Stimulated activated CD8-positive, alpha-beta memory T cell treated with anti-CD3 and anti-CD28 coated beads, Interleukin-7, amount 100 ng/mL, for 4 hours (primary cell): Measurements from ENCODE around the gene EREG.
"Not testable (repeated sequence)": the region's sequence is repeated elsewhere in the genome, so short reads cannot be mapped to it uniquely, and the experiment has no call there.

ENCODE experiments used
- DNase-seq, 2 donors: peaks; one replicate each; pipeline ENCODE4 v3.0.0-alpha.2; 2020; ENCODE audit warnings: low read depth in 2 of 2

Gene EREG

GRCh38 chr4:74389494-74389893 is 24.5 kb downstream of the EREG start:
- DNase-seq = no peak

GRCh38 chr4:74390677-74391076 is 25.7 kb downstream of the EREG start:
- DNase-seq = no peak

GRCh38 chr4:74391346-74391745 is 26.4 kb downstream of the EREG start:
- no peak for DNase-seq

GRCh38 chr4:74391890-74392475 is 27.0 kb downstream of the EREG start:
- no peak for DNase-seq

GRCh38 chr4:74394476-74395136 is 29.7 kb downstream of the EREG start:
- no peak for DNase-seq

- no peak for DNase-seq
These were observed 30.7 kb downstream of the EREG start for GRCh38 chr4:74395633-74396032.

- no peak for DNase-seq
These were observed 32.9 kb downstream of the EREG start for GRCh38 chr4:74397748-74398426.

GRCh38 chr4:74398894-74399589 is 34.1 kb downstream of the EREG start:
- not testable (repeated sequence) for DNase-seq

GRCh38 chr4:74400395-74400794 is 35.5 kb downstream of the EREG start:
- DNase-seq = no peak

GRCh38 chr4:74402692-74403456 is 37.9 kb downstream of the EREG start:
- no peak for DNase-seq

- DNase-seq = no peak
These were observed 42.9 kb downstream of the EREG start for GRCh38 chr4:74407891-74408290.

- no peak for DNase-seq
These were observed 43.7 kb downstream of the EREG start for GRCh38 chr4:74408639-74409038.

GRCh38 chr4:74410272-74410671 is 45.3 kb downstream of the EREG start:
- no peak for DNase-seq

- no peak for DNase-seq
These were observed 47.3 kb downstream of the EREG start for GRCh38 chr4:74412225-74412624.

GRCh38 chr4:74413265-74413664 is 48.3 kb downstream of the EREG start:
- no peak for DNase-seq

GRCh38 chr4:74414149-74414809 is 49.3 kb downstream of the EREG start:
- DNase-seq = no peak

- DNase-seq = no peak
These were observed 50.8 kb downstream of the EREG start for GRCh38 chr4:74415602-74416300.

- no peak for DNase-seq
These were observed 53.2 kb downstream of the EREG start for GRCh38 chr4:74418063-74418670.

GRCh38 chr4:74420863-74421262 is 55.9 kb downstream of the EREG start:
- no peak for DNase-seq

- no peak for DNase-seq
These were observed 58.2 kb downstream of the EREG start for GRCh38 chr4:74423104-74423503.
